Brain microvascular endothelial cell (primary cell): ENCODE results near the gene GRIK4.

Source experiments
- DNase-seq: peaks from one replicate; pipeline ENCODE4 v3.0.0-alpha.2; 2020
- H3K27ac ChIP-seq: fragments of 250-450 bp; sonication (Bioruptor Pico); 2 replicates; pipeline ENCODE4 v1.5.1; 2020; ENCODE audit warnings: mild to moderate bottlenecking, moderate library complexity
- H3K27me3 ChIP-seq: fragments of 250-450 bp; sonication (Bioruptor Pico); replicated peaks from 2 replicates; pipeline ENCODE4 v1.5.1; 2020; ENCODE audit warnings: mild to moderate bottlenecking
- H3K36me3 ChIP-seq: fragments of 250-450 bp; sonication (Bioruptor Pico); replicated peaks from 2 replicates; pipeline ENCODE4 v1.5.1; 2020; ENCODE audit warnings: mild to moderate bottlenecking
- H3K4me3 ChIP-seq: 2 replicates; pipeline ENCODE4 v1.5.1; 2011; ENCODE audit warnings: low read depth, mild to moderate bottlenecking, control low read depth, low read length, moderate library complexity
- CTCF ChIP-seq: IDR thresholded peaks from 2 replicates; pipeline ENCODE4 v1.5.1; 2011; ENCODE audit warnings: low read depth, mild to moderate bottlenecking, moderate library complexity, low read length, control low read depth, inconsistent platforms; ENCODE audit errors: missing control alignments
- in situ Hi-C: cut with HindIII; loops from 2 replicates; pipeline ENCODE4 v1.10.0; 2017; ENCODE audit warnings: low sequenced_read_pairs, low pct_ligation_motif_present

GRIK4 gene

GRCh38 chr11:121037016-121037415, 525.5 kb downstream of the GRIK4 start:
- Histone ChIP-seq H3K27me3 (no peaks in the 10 kb centered on the region), H3K4me3 (no peak overlapping the region), H3K27ac (no peak overlapping the region), H3K36me3 (no peaks in the 10 kb centered on the region)
- in situ Hi-C loops, result no loop called here
- no peak for TF ChIP-seq CTCF
- DNase-seq, result no peak
